H4 (cell line): ENCODE measurements around the gene EML6. TPM values are rescaled to one million over a fixed set of nuclear protein-coding genes. Genes with fewer than 3 reads are reported as not detected.
A peak's percentile ranks its signal among the peaks of the same experiment; 100 is the strongest.

Experiments used
- DNase-seq: peaks from one replicate; pipeline ENCODE4 v3.0.0-alpha.2; 2015; ENCODE audit warnings: low spot score
- total RNA-seq: library from RNA; depleted of rRNA; stranded (reverse); fragments of >200 nt; shearing (Covaris generic); gene quantifications from 2 replicates; pipeline ENCODE4 v1.2.3, GENCODE V29; 2014

Gene EML6
- total RNA-seq, 1 experiment from 2014 or later: 2.9 TPM

GRCh38 chr2:54997826-54998225, 274.4 kb downstream of the EML6 start:
- no peak for DNase-seq

DNA sequence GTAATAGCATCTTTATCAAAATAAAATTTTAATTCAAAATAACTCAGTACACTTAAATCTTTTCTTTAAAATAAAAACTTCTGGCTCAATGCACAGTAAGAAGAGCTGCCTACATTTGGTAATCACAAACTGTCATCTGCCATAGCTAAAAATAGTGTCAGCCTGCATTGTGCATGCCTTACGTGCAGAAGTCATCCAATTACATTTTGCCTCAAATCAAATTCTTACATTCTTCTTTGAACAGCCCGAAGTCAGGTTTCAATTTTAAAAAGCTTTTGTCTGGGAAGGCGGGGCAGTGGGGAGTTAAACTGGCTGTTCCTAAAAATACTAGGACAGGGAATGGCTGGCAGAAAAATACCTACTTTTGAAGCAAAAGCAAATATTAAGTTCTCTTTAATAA, 275.7 kb downstream of the EML6 start:
- peak; percentile 37 for DNase-seq

GRCh38 chr2:55000341-55000740, 276.9 kb downstream of the EML6 start:
- DNase-seq: no peak

DNA sequence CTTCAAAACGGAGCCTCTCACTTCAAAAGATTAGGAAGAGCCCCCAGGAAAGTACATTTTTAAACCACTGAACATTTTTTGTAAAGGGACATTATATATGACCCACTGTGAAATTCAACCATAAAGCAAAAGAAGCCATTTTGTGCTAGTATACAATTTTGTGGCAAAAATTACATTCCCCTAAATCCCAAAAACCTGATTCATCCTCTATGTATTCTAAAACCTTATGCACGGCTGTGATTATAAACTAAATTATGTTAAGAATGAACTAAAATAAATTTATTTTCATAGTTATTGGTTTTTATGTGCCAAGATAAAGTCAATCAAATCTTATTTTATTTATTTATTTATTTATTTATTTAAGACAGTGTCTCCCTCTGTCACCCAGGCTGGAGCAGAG, 278.3 kb downstream of the EML6 start:
- no peak for DNase-seq

GRCh38 chr2:55003706-55004639, 280.5 kb downstream of the EML6 start:
- DNase-seq: no peak

DNA sequence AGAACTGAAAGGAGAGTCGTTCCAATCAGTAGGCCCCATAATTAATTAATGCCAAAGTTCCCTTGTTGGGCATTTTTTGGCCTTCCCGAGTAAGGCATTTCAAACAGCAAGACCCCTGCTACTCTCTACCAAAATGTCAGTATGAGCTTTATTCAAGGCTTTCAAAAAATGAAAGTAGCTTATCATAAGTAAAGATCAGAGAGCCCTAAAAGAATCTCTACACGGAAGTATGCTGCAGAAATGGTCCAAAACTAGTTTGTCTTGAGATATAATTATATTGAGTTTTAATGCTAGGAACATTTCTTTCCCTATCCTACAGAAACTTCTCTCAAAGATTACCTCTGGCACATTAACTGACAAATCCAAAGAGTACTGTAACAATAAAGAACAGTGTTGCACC, 282.8 kb downstream of the EML6 start:
- DNase-seq: no peak

DNA sequence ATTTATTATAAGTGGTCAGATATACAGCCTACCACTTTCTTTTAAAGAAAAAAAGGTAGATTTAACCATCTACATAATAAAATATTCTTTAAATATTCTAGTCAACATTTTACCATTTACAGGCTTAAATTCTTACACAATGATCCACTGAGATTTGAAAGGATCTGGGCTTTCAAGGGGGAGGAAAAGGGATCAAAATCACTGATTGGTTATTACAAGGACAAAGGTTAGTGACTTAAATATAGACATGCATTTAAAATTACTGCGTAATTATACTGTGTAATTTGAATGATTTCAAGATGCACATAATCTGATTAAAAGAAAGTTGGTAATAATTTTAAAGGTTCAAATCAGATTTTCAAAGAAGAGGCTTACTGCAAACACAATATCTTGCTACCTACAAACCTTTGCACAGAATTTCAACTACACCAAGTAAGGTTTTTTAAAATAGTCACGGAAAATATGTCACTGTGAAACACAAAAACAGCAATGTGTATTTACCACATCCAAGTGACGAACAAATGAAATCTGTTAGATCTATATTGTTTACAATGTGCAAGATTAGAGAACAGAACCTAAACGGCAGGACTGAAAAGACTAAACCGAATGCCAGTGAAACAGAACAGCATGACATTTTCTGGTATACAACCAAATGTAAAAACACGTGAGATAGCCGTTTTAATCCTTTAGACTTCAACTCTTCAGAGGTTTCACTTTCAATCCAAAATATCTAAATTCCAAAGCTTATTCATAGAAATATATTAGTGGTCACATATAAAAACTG, 286.0 kb downstream of the EML6 start:
- DNase-seq: no peak

DNA sequence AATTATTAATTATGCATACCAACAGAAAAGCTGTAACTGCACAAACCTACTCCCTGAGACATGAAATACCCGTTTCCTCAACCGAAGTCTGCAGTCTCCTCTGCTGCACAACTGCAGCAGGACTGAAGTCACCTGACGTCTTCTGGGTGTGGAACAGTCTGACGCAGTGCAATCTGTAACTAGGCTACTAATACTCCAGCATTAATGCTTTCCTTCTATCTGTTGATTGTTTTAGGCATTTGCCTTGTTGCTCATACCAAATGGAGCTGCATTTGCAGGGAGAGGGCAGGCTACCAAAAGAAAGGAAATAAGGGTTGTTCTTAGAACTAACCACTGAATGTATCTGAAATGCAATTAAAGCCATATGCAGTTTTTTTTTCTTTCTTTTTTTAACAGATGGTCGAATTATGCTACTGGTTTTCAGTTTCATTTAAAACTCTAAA, 286.7 kb downstream of the EML6 start:
- DNase-seq: no peak

GRCh38 chr2:55010915-55011314, 287.5 kb downstream of the EML6 start:
- DNase-seq: peak; percentile 23

DNA sequence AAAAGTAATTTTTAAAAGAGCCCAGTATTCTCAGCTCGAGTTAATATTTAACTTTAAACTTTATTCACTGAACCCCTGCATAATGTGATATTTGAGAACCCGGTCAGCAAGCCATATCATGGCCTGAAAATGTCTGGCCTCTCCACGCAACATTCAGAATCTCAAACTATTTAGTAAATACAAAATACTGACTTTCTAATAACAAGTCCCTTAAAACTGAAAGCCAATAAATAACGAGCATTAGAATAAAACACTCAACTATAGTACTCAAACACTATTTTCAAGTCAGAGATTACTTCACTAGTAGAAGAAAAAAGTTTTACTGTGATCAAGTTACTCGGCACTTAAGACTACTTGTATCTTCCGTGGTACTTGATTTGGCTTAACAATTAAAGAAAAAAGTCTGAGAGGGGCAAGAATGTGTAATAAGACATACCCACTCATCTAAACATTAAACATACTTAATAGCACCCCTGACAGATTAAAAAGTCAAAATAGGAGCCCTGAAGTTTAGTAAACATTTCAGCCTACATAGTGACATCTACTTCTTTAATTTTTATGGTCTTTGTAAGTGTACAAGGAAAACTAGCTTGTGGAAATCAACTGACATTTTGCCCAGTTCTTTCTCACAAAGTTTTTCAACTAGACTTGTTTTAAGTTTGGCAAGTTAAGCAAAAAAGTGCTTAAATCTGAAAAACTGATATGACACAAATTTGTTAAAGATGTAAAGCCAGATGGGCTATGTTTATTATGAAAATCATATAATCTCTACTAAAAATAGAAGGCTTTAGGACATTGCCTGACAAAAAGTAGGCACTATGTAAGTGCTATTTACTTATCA, 288.6 kb downstream of the EML6 start:
- no peak for DNase-seq

DNA sequence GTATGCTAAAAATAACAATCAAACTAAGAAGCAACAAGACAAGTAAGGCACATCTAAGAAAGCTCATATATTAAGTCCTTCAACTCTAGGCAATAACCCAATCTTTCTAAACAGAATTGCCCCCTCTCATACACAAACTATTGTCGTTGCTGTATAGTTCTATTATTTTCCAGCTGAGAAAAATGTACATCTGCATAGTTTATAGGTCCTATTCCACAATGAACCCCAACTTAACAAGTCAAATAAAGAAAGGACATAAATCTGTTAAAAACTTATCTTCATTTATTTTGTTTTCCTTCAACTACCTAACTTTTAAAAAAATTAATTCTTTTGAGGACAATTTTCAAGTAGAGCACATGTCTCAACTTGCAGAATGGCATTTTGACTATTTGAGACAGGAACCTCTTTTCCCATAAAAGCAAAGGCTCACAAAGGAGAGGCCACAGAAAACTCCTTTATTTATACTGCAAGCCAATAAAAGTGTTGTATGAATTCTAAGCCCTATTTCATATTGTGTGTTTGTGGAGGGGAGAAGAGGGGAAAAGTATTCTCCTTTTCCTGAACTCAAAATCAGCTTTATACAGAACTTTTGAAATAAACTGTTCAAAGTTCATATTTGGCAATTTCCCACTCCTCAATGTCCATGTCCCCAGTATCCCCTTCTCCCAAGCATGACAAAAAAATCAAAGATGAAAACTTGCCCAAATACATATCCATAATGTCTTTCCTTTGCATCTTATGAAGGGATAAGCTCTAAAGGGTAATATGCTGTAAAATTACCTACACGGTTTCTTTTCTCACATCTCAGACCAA, 289.4 kb downstream of the EML6 start:
- no peak for DNase-seq

- no peak for DNase-seq
These were observed 290.5 kb downstream of the EML6 start for GRCh38 chr2:55013936-55014335.

DNA sequence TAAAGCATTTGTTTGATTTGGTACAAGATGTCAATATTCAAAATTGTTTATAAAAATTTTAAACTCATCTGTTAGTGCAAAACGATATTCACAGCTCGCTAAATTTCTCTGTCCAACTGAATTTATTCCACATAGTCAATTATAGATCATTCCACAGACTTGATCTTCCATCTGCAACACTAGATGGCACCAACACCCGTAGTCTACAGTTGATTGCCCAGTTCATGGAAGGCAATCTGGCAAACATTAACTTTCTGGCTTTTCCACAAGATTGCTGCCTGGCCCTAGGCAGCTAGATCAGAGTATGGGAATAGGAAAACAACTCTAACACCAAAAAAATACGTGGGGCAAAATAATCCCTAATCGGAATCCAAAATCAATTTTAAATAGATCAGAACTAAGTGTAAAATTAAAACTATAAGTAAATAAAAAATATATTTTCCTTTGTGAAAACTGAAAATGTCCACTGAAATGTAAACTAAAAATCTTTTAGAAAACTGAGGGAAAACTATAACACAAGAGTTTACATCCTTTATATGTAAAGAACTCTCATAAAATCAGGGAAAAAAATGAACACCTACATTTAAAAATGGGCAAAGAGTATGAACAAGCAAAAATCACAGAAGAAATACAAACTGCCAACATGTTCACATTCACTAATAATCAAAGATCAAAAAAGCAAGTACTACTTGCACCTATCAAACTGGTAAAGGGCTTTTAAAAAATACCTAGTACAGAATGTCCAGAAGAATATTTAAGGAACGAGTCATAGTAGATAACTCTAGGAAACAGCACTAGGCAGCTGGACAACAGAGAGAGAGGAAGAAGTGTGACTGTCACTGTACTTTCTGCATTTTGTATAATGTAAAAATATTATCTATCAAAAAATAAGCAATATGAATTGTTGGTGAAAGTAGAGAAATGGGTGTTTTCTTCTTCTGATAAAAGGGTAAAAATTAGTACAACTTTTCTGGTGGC, 291.8 kb downstream of the EML6 start:
- peak; percentile 69 for DNase-seq

GRCh38 chr2:55017428-55017827, 294.0 kb downstream of the EML6 start:
- DNase-seq: no peak

- DNase-seq: no peak
These were observed 294.4 kb downstream of the EML6 start for GRCh38 chr2:55017880-55018279.

DNA sequence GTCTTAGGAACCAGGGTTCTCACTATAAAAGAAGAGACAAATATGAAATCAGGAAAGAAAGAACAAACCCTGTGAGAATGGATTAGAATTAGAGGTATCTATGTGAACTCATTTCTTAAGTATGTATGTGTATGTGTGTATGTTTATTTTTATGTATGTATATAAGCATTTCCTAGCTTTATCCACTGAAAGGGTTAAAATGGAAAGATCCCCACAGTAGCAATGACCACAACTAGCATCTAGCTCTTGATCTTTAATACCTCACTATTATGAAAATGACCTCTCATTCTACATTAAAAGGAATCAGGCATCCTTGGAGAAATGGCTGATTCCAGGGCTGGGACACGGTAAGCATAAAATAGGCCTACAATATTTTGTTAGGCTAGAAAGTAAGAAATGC, 295.2 kb downstream of the EML6 start:
- no peak for DNase-seq

- no peak for DNase-seq
These were observed 296.2 kb downstream of the EML6 start for GRCh38 chr2:55019526-55020258.
